Tibial artery (tissue), 4 donors: ENCODE data around the gene ATP6V0E2.

ENCODE experiments used
- DNase-seq, 2 donors: peaks; one replicate each; pipeline ENCODE4 v3.0.0-alpha.2; 2019
- H3K27ac ChIP-seq, 2 donors: fragments of 200-600 bp; sonication (generic) in 1 of 2; 1 replicate in 1 of 2; 2 replicates in 1 of 2; pipeline ENCODE4 v1.5.1; 2018 to 2019; ENCODE audit warnings: mild to moderate bottlenecking in 1 of 2
- H3K27me3 ChIP-seq, 2 donors: fragments of 200-600 bp; sonication (generic) in 1 of 2; one replicate each; pipeline versions ENCODE4 v1.5.1 to v1.6.0; 2016 to 2019
- H3K36me3 ChIP-seq, 3 donors: fragments of 200-600 bp; sonication (generic) in 2 of 3; one replicate each; pipeline ENCODE4 v1.5.1; 2016 to 2019; ENCODE audit warnings: mild to moderate bottlenecking in 2 of 3
- H3K4me1 ChIP-seq, 4 donors: fragments of 200-600 bp; sonication (generic) in 2 of 4; 1 replicate in 3 of 4; 2 replicates in 1 of 4; pipeline ENCODE4 v1.5.1; 2016 to 2019
- H3K4me3 ChIP-seq, 2 donors: fragments of 200-600 bp; sonication (generic) in 1 of 2; 1 replicate in 1 of 2; 2 replicates in 1 of 2; pipeline ENCODE4 v1.5.1; 2018 to 2019; ENCODE audit warnings: mild to moderate bottlenecking in 2 of 2
- H3K9me3 ChIP-seq, 3 donors: fragments of 200-600 bp; sonication (generic) in 1 of 3; one replicate each; pipeline ENCODE4 v1.5.1; 2016 to 2019
- intact Hi-C: fragments of 100-400 bp; cut with DNase I; formaldehyde crosslinking; loops from one replicate; pipeline ENCODE4 v1.15.0; 2023; ENCODE audit warnings: low total_unique reads
- TF ChIP-seq, protein P1 (sequence below), 2 experiments: fragments of 200-600 bp in 1 of 2; fragments of 450-650 bp in 1 of 2; IDR thresholded peaks; one replicate each; pipeline ENCODE4 v1.5.1; 2017 to 2019; ENCODE audit warnings: antibody characterized with exemption in 2 of 2, mild to moderate bottlenecking in 1 of 2, moderate library complexity in 1 of 2

ATP6V0E2 gene

DNA sequence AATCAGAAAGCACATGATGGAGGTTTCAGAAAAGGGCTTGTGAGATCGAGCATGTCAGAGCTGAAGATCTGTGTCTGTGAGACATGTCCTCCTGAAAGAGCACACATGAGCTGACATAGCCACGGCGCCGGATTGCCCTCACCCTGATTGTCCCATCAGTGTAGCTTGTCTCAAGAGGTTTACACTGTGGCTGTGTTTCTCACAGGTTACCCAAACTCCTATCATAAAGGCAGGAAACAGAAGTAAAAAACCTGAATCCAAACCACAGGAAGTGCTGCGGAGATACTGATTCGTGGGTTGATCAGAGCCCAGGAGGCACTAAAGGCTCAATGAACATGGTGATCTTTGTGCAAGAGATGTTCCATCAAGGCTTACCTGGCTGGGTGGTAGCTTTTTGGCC is 3.9 kb upstream of the ATP6V0E2 start:
- no peak overlapping the region for H3K4me3 ChIP-seq
- intact Hi-C loops, result loop anchor here (5.0 kb wide), 1 partner anchor 33 kb away; the partner anchor contains the start of gene ZNF862
- peaks cover 0 to 30% (median 14%) of the 10 kb centered on the region in 3 donors for H3K36me3 ChIP-seq
- no peaks in the 10 kb centered on the region for H3K9me3 ChIP-seq
- H3K27me3 ChIP-seq, result no peaks in the 10 kb centered on the region
- TF ChIP-seq, protein P1, sequence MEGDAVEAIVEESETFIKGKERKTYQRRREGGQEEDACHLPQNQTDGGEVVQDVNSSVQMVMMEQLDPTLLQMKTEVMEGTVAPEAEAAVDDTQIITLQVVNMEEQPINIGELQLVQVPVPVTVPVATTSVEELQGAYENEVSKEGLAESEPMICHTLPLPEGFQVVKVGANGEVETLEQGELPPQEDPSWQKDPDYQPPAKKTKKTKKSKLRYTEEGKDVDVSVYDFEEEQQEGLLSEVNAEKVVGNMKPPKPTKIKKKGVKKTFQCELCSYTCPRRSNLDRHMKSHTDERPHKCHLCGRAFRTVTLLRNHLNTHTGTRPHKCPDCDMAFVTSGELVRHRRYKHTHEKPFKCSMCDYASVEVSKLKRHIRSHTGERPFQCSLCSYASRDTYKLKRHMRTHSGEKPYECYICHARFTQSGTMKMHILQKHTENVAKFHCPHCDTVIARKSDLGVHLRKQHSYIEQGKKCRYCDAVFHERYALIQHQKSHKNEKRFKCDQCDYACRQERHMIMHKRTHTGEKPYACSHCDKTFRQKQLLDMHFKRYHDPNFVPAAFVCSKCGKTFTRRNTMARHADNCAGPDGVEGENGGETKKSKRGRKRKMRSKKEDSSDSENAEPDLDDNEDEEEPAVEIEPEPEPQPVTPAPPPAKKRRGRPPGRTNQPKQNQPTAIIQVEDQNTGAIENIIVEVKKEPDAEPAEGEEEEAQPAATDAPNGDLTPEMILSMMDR (IDR thresholded peaks at IDR 0.05), result no peak
- H3K27ac ChIP-seq, result no peak overlapping the region
- peaks cover 0 to 15% (median 12%) of the 10 kb centered on the region in 4 donors for H3K4me1 ChIP-seq
- DNase-seq, result no peak

DNA sequence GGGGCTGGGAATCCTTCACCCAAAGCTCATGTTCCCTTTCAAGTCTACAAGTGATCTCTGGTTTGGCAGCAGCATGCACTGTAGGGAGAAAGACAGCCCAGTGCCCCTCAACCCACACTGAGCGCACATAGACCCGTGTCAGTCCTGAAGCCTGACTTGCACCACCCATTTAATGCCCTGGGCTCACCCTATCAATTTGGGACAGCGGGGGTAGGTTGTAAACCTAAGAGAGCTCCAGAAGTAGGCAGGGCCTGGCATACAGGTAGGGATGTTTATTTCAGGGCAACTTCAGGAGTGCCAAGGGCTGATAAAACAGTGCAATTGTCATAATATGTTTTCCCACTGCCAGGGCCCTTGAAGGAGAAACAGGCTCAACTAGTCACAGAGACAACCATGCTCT is 3.5 kb upstream of the ATP6V0E2 start:
- peaks cover 0 to 26% (median 10%) of the 10 kb centered on the region in 3 donors for H3K36me3 ChIP-seq
- peaks cover 0 to 15% (median 12%) of the 10 kb centered on the region in 4 donors for H3K4me1 ChIP-seq
- H3K27me3 ChIP-seq, result no peaks in the 10 kb centered on the region
- no peak overlapping the region for H3K27ac ChIP-seq
- no peak overlapping the region for H3K4me3 ChIP-seq
- DNase-seq, result no peak
- H3K9me3 ChIP-seq, result no peaks in the 10 kb centered on the region
- TF ChIP-seq, protein P1 (IDR thresholded peaks at IDR 0.05), result no peak
- intact Hi-C loops, result loop anchor here (5.0 kb wide), 1 partner anchor 33 kb away; the partner anchor contains the start of gene ZNF862

- no peak overlapping the region for H3K4me3 ChIP-seq
- H3K9me3 ChIP-seq, result no peaks in the 10 kb centered on the region
- peaks cover 0 to 15% (median 12%) of the 10 kb centered on the region in 4 donors for H3K4me1 ChIP-seq
- TF ChIP-seq, protein P1 (IDR thresholded peaks at IDR 0.05), result no peak
- no peaks in the 10 kb centered on the region for H3K27me3 ChIP-seq
- no peak overlapping the region for H3K27ac ChIP-seq
- no peak for DNase-seq
- intact Hi-C loops, result loop anchor here (5.0 kb wide), 1 partner anchor 34 kb away; the partner anchor contains the start of gene ZNF862
- H3K36me3 ChIP-seq, result peaks cover 0 to 20% (median 5%) of the 10 kb centered on the region in 3 donors
Measured at GRCh38 chr7:149870701-149871483, 2.9 kb upstream of the ATP6V0E2 start.

DNA sequence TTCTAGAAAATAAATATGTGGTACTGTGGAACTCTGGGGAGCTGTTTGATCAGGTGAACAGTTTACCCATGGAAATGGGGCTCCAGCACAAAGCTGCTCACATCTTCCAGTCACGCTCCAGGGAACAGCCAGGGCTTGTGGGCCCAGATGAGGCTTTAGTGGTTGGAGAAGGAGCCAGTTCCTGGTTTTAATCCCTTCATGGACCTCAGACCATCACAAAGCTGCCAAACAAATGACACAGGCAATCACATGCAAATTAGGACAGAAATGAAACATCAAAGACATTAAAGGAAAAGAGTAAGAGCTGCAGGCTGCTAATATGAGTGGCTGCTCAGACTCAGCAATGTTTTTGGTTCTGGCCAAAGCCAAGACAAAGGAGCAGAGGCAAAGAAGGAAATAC is 2.2 kb upstream of the ATP6V0E2 start:
- DNase-seq, result no peak
- H3K9me3 ChIP-seq, result no peaks in the 10 kb centered on the region
- no peak overlapping the region for H3K27ac ChIP-seq
- intact Hi-C loops, result loop anchor here (5.0 kb wide), 1 partner anchor 34 kb away; the partner anchor contains the start of gene ZNF862
- TF ChIP-seq, protein P1 (IDR thresholded peaks at IDR 0.05), result no peak
- no peaks in the 10 kb centered on the region for H3K27me3 ChIP-seq
- H3K36me3 ChIP-seq, result peaks cover 0 to 13% (median 0%) of the 10 kb centered on the region in 3 donors
- H3K4me3 ChIP-seq, result no peak overlapping the region
- peaks cover 0 to 15% (median 12%) of the 10 kb centered on the region in 4 donors for H3K4me1 ChIP-seq

DNA sequence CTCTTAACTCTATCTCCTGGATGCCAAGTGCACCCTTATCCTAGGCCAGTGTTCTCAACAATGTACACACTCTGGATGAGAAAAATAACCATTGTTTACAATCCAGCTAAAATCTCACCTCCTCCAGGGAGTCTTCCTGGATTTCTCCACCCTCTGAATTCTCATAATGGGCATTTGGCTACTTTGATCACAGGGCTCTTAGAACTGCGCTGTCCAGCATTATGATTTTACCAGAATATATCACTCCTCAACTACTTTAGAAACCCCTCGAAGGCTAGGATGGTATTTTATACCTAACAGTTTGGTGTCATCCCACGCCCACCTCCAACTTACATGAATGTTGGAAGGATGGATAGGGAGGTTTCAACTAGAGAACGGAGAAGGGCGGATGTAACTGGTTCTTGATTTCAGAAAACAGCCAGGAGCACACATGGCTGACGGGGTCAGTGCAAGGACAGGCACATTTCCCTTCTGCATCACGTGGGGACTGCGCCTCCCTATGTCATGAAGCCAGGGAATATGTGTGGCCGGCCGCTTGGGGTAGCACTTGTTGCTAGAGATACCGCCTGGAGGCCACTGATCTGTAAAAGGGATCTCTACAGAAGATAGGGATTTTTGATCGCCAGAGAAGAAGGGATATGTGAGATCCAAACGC is 1.2 kb upstream of the ATP6V0E2 start:
- intact Hi-C loops, result loop anchor here (5.0 kb wide), 1 partner anchor 35 kb away; the partner anchor contains the start of gene ZNF862
- DNase-seq, result peak; percentile 87 to 88
- H3K9me3 ChIP-seq, result no peaks in the 10 kb centered on the region
- no peaks in the 10 kb centered on the region for H3K27me3 ChIP-seq
- H3K4me1 ChIP-seq, result peaks cover 0 to 15% (median 12%) of the 10 kb centered on the region in 4 donors
- peak overlapping the region; percentile 83 to 89 for H3K27ac ChIP-seq
- peaks cover 0 to 3% (median 0%) of the 10 kb centered on the region in 3 donors for H3K36me3 ChIP-seq
- H3K4me3 ChIP-seq, result peak overlapping the region; percentile 82
- TF ChIP-seq, protein P1 (IDR thresholded peaks at IDR 0.05), result no peak
